ENCODE data around the gene MRPS31.

DNA sequence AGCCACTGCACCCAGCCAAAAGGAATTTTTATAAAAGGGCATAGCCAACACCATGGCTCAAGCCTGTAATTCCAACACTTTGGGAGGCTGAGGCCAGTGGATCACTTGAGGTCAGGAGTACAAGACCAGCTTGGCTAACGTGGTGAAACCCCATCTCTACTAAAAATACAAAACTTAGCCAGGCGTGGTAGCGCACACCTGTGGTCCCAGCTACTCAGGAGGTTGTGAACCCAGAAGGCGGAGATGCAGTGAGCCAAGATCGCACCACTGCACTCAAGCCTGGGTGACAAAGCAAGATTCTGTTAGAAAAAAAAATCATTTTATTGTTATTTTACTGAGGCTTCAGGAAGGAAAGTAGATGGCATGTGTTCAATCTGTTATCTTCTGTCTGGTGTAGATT, 73.3 kb downstream of the MRPS31 start:
- TF ChIP-seq BRCA1 (IDR thresholded peaks at IDR 0.05; ENCODE audit: low read depth, low read length) (no peak), SIN3A (IDR thresholded peaks at IDR 0.05; ENCODE audit: low read depth, low read length) (no peak), SIX5 (IDR thresholded peaks at IDR 0.05; ENCODE audit: low read depth, low read length, severe bottlenecking) (no peak)
- TF ChIP-seq, protein P1, sequence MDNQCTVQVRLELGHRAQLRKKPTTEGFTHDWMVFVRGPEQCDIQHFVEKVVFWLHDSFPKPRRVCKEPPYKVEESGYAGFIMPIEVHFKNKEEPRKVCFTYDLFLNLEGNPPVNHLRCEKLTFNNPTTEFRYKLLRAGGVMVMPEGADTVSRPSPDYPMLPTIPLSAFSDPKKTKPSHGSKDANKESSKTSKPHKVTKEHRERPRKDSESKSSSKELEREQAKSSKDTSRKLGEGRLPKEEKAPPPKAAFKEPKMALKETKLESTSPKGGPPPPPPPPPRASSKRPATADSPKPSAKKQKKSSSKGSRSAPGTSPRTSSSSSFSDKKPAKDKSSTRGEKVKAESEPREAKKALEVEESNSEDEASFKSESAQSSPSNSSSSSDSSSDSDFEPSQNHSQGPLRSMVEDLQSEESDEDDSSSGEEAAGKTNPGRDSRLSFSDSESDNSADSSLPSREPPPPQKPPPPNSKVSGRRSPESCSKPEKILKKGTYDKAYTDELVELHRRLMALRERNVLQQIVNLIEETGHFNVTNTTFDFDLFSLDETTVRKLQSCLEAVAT (IDR thresholded peaks at IDR 0.05) = no peak
- TF ChIP-seq, protein P2, sequence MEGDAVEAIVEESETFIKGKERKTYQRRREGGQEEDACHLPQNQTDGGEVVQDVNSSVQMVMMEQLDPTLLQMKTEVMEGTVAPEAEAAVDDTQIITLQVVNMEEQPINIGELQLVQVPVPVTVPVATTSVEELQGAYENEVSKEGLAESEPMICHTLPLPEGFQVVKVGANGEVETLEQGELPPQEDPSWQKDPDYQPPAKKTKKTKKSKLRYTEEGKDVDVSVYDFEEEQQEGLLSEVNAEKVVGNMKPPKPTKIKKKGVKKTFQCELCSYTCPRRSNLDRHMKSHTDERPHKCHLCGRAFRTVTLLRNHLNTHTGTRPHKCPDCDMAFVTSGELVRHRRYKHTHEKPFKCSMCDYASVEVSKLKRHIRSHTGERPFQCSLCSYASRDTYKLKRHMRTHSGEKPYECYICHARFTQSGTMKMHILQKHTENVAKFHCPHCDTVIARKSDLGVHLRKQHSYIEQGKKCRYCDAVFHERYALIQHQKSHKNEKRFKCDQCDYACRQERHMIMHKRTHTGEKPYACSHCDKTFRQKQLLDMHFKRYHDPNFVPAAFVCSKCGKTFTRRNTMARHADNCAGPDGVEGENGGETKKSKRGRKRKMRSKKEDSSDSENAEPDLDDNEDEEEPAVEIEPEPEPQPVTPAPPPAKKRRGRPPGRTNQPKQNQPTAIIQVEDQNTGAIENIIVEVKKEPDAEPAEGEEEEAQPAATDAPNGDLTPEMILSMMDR (IDR thresholded peaks at IDR 0.05 in 2 of 3, conservative IDR thresholded peaks at IDR 0.05 in 1 of 3; ENCODE audit: control insufficient read depth in 2 of 3, extremely low read depth in 1 of 3, insufficient read depth in 1 of 3, low read depth in 3 of 3, low read length in 3 of 3) = no peak
